SK-N-SH (cell line): ENCODE data around the gene PAQR3.
A peak's percentile ranks its signal among the peaks of the same experiment; 100 is the strongest.

ENCODE experiments used
- EP300 ChIP-seq, 2 experiments: IDR thresholded peaks; 2 replicates each; pipeline versions ENCODE4 v1.4.0 to v1.6.1; 2012; ENCODE audit warnings: borderline replicate concordance in 1 of 2, low read depth in 1 of 2, low read length in 1 of 2
- GABPA ChIP-seq: IDR thresholded peaks from 2 replicates; pipeline ENCODE4 v1.4.0; 2012; ENCODE audit warnings: low read depth, mild to moderate bottlenecking
- MXI1 ChIP-seq: IDR thresholded peaks from 2 replicates; pipeline ENCODE4 v1.6.1; 2012; ENCODE audit warnings: mild to moderate bottlenecking, low read depth, low read length, improper control_type of control experiment
- RFX5 ChIP-seq: IDR thresholded peaks from 2 replicates; pipeline ENCODE4 v1.6.1; 2012; ENCODE audit warnings: mild to moderate bottlenecking, improper control_type of control experiment, low read length
- SMC3 ChIP-seq: IDR thresholded peaks from 2 replicates; pipeline ENCODE4 v1.6.1; 2012; ENCODE audit warnings: low read depth, low read length, improper control_type of control experiment
- TAF1 ChIP-seq: IDR thresholded peaks from 2 replicates; pipeline ENCODE4 v1.6.1; 2012; ENCODE audit warnings: low read depth, mild to moderate bottlenecking, low read length, moderate library complexity, borderline replicate concordance
- YY1 ChIP-seq: IDR thresholded peaks from 2 replicates; pipeline ENCODE4 v1.4.0; 2012; ENCODE audit warnings: low read depth, mild to moderate bottlenecking
- TF ChIP-seq, protein P1 (sequence below): fragments of 200-600 bp; sonication (generic); IDR thresholded peaks from 2 replicates; pipeline ENCODE4 v1.6.1; 2017; ENCODE audit warnings: antibody characterized with exemption, mild to moderate bottlenecking, moderate library complexity
- TF ChIP-seq, protein P2 (sequence below): IDR thresholded peaks from 2 replicates; pipeline ENCODE4 v1.4.0; 2012; ENCODE audit warnings: low read depth, borderline replicate concordance
- TF ChIP-seq, protein P3 (sequence below): IDR thresholded peaks from 2 replicates; pipeline ENCODE4; 2012
- TF ChIP-seq, protein P4 (sequence below): fragments of 150-350 bp; IDR thresholded peaks from 2 replicates; pipeline ENCODE4 v1.6.1; 2017; ENCODE audit warnings: antibody characterized with exemption, low read length, low read depth, borderline replicate concordance
- TF ChIP-seq, protein P5 (sequence below): IDR thresholded peaks from 2 replicates; pipeline ENCODE4 v1.4.0; 2012; ENCODE audit warnings: low read depth, borderline replicate concordance

DNA sequence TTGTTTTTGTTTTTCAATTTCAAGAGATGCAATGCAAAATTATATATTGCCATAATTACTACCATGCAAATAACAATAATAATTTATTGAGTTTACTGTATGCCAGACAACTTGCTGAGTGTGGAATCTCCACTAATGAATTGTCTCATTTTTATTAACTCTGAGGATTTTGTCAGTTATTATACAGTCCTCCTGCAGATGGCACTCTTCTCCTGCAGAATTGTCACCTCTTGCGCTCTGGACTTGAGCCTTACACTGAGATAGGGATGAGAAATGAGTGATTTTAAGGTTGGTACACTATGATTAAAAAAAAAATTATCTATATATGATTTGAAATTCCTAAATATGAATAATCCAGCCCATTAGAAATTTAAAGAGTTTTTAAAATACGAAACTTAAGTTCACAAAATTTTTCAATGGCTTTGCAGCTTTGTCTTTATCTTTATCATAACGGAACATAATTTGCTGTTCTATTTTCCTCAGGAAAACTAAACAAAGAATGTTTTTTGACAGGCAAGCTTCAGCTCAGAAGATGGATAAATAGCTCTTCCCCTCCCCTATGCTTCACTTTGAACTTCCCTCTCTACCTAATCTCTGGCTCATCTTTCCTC, 12.7 kb upstream of the PAQR3 start:
- TF ChIP-seq GABPA (no peak), YY1 (no peak), SMC3 (peak; percentile 53; the same call in 1 of the 2 replicates), EP300 (IDR thresholded peaks at IDR 0.05; ENCODE audit: borderline replicate concordance in 1 of 2, low read depth in 1 of 2, low read length in 1 of 2) (no peak), RFX5 (no peak), MXI1 (no peak), TAF1 (no peak)
- TF ChIP-seq, protein P1, sequence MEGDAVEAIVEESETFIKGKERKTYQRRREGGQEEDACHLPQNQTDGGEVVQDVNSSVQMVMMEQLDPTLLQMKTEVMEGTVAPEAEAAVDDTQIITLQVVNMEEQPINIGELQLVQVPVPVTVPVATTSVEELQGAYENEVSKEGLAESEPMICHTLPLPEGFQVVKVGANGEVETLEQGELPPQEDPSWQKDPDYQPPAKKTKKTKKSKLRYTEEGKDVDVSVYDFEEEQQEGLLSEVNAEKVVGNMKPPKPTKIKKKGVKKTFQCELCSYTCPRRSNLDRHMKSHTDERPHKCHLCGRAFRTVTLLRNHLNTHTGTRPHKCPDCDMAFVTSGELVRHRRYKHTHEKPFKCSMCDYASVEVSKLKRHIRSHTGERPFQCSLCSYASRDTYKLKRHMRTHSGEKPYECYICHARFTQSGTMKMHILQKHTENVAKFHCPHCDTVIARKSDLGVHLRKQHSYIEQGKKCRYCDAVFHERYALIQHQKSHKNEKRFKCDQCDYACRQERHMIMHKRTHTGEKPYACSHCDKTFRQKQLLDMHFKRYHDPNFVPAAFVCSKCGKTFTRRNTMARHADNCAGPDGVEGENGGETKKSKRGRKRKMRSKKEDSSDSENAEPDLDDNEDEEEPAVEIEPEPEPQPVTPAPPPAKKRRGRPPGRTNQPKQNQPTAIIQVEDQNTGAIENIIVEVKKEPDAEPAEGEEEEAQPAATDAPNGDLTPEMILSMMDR: peak; percentile 83
- TF ChIP-seq, protein P2, sequence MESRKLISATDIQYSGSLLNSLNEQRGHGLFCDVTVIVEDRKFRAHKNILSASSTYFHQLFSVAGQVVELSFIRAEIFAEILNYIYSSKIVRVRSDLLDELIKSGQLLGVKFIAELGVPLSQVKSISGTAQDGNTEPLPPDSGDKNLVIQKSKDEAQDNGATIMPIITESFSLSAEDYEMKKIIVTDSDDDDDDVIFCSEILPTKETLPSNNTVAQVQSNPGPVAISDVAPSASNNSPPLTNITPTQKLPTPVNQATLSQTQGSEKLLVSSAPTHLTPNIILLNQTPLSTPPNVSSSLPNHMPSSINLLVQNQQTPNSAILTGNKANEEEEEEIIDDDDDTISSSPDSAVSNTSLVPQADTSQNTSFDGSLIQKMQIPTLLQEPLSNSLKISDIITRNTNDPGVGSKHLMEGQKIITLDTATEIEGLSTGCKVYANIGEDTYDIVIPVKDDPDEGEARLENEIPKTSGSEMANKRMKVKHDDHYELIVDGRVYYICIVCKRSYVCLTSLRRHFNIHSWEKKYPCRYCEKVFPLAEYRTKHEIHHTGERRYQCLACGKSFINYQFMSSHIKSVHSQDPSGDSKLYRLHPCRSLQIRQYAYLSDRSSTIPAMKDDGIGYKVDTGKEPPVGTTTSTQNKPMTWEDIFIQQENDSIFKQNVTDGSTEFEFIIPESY: no peak
- TF ChIP-seq, protein P3, sequence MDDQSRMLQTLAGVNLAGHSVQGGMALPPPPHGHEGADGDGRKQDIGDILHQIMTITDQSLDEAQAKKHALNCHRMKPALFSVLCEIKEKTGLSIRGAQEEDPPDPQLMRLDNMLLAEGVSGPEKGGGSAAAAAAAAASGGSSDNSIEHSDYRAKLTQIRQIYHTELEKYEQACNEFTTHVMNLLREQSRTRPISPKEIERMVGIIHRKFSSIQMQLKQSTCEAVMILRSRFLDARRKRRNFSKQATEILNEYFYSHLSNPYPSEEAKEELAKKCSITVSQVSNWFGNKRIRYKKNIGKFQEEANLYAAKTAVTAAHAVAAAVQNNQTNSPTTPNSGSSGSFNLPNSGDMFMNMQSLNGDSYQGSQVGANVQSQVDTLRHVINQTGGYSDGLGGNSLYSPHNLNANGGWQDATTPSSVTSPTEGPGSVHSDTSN: no peak
- TF ChIP-seq, protein P4, sequence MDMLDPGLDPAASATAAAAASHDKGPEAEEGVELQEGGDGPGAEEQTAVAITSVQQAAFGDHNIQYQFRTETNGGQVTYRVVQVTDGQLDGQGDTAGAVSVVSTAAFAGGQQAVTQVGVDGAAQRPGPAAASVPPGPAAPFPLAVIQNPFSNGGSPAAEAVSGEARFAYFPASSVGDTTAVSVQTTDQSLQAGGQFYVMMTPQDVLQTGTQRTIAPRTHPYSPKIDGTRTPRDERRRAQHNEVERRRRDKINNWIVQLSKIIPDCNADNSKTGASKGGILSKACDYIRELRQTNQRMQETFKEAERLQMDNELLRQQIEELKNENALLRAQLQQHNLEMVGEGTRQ: no peak
- TF ChIP-seq, protein P5, sequence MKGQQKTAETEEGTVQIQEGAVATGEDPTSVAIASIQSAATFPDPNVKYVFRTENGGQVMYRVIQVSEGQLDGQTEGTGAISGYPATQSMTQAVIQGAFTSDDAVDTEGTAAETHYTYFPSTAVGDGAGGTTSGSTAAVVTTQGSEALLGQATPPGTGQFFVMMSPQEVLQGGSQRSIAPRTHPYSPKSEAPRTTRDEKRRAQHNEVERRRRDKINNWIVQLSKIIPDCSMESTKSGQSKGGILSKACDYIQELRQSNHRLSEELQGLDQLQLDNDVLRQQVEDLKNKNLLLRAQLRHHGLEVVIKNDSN: no peak
